ENCODE results near the gene HNRNPUL2. TPM values are rescaled to one million over a fixed set of nuclear protein-coding genes. Genes with fewer than 3 reads are reported as not detected.
"Not testable (repeated sequence)": the region's sequence is repeated elsewhere in the genome, so short reads cannot be mapped to it uniquely, and the experiment has no call there.

HNRNPUL2 gene
- total RNA-seq, 1 donor from 2014 or later: 9.2 TPM

DNA sequence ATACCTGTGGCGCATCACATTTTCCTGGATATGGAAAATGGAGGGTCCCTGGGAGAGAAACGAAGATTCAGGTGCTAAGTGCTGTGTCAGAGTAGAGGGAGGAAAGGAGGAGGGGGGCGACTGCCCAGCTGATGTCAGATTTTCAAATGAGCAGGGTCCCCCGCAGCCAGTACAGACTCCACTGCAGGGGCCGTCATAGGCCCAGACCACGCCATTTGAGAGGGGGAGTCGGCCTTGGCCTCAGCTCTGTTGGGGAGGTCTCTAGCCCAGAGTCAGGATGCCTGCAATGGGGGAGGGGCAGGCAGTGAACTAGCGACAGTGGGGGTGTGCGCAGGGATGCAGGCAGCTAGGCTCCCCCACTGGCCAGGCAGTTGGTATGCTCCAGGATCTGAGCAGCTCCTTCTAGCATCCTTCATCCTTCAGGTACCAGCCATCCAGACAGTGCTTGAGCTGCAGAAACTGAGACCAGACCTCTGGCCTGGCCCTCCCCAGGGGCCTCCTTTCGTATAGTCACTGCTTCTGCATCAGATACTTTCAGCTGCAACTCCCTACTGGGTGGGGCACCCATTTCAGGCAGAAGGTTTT lies 19.9 kb downstream of the HNRNPUL2 start, which contains the start of the genes BSCL2 and GNG3:
Gene BSCL2 (minus strand): TSS at position 148 of the 585 bp plus-strand sequence. CDS start 229 bp downstream, outside the sequence.
Gene GNG3 (plus strand): TSS at position 400 of the 585 bp plus-strand sequence. CDS start 620 bp downstream, outside the sequence.
- H3K4me3 ChIP-seq (ENCODE audit: low read depth, low read length): peak within 1 kb of the TSS; percentile 60
- TF ChIP-seq CTCF (IDR thresholded peaks at IDR 0.05; ENCODE audit: insufficient read depth, low read length, severe bottlenecking): no peak
- H3K36me3 ChIP-seq (ENCODE audit: control insufficient read depth, insufficient read depth, low read length): peaks cover 7% of the 10 kb centered on the region
- H3K27me3 ChIP-seq (ENCODE audit: control insufficient read depth, insufficient read depth, low read length): no peaks in the 10 kb centered on the region
- FAIRE-seq: no peak
- no peak for DNase-seq (ENCODE audit: low read depth)

DNA sequence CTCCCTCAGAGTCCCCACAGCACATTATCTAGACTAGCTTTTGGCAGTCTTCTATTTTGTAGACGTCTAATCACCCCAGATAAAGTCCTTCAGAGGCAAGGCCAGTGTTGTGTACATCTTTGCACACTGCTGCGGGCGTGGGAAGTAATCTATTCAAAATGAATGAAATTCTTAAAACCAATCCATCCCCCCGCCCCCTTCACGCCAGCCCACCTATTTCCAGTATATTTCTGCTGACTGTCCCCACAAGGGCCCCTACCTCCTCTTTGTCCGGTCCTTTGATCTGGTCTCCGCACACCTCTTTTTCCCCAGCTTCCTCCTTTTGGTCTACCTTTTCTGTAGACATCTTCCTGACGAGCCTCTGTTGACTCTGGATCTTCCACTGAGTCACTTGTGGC lies 20.4 kb downstream of the HNRNPUL2 start:
- FAIRE-seq (no peak), DNase-seq (ENCODE audit: low read depth) (no peak)
- no peak for TF ChIP-seq CTCF (IDR thresholded peaks at IDR 0.05; ENCODE audit: insufficient read depth, low read length, severe bottlenecking)
- Histone ChIP-seq H3K4me3 (ENCODE audit: low read depth, low read length) (no peak overlapping the region), H3K27me3 (ENCODE audit: control insufficient read depth, insufficient read depth, low read length) (no peaks in the 10 kb centered on the region), H3K36me3 (ENCODE audit: control insufficient read depth, insufficient read depth, low read length) (peaks cover 5% of the 10 kb centered on the region)

DNA sequence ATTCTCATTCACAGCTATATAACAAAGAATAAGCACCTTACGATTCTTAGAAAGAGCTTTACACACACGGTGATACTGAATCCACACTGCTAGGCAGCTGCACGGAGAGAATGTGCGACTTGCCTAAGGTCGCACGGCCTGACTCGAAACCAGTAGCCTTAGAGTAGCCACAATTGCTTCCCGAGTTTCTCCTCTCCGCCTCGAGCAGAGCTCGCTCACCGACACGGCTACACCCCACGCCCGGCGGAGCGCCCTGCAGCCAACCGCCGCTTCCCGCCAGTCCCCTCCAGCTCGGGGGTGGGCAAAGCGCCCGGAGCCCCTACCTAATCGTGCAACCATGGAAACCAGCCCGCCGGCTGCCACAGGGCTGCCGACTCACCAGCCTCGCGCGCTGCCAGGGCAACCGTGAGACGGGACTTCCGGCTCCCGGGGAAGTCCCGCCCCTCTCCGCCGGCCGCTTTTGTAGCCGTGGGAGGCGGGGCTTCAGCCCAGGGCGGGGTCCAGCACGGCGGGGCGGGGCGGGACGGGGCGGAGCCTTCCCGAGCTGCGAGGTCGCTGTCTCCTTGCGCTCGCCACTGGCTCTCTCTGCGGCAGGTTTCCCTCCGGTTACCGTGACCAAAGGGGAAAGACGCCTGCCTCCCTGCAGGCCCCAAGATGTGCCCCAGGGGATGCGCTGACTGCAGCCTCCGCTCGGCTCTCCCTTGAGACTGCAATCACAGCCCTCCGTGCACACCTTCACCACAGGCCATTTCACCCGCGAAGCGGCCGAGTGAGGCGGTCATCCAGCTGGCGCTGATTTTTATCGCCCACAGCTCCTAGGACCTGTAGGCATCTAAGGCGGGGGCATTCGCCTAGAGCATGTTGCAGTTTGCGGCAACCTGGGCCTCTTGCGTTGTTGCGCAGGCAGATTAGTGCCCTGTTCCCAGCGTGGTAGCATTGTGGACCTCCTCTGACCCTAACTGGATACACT lies 21.1 kb downstream of the HNRNPUL2 start:
- no peak for TF ChIP-seq CTCF (IDR thresholded peaks at IDR 0.05; ENCODE audit: insufficient read depth, low read length, severe bottlenecking)
- DNase-seq (ENCODE audit: low read depth) (peak; percentile 76), FAIRE-seq (no peak)
- peaks cover 4% of the 10 kb centered on the region for H3K36me3 ChIP-seq (ENCODE audit: control insufficient read depth, insufficient read depth, low read length)
- H3K4me3 ChIP-seq (ENCODE audit: low read depth, low read length): peak overlapping the region; percentile 60
- H3K27me3 ChIP-seq (ENCODE audit: control insufficient read depth, insufficient read depth, low read length): no peaks in the 10 kb centered on the region

GRCh38 chr11:62705413-62705812 lies 21.8 kb downstream of the HNRNPUL2 start:
- no peak for DNase-seq (ENCODE audit: low read depth)
- H3K4me3 ChIP-seq (ENCODE audit: low read depth, low read length): peak overlapping the region; percentile 60
- no peak for FAIRE-seq

DNA sequence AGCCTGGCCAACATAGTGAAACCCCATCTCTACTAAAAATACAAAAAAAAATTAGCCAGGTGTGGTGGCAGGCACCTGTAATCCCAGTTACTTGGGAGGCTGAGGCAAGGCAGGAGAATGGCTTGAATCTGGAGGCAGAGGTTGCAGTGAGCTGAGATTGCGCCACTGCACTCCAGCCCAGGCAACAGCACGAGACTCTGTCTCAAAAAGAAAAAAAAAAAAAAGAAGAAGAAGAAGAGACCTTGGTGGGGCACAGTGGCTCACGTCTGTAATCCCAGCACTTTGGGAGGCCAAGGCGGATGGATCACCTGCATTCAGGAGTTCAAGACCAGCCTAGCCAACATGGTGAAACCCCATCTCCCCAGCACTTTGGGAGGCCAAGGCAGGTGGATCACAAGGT lies 23.3 kb downstream of the HNRNPUL2 start:
- H3K36me3 ChIP-seq (ENCODE audit: control insufficient read depth, insufficient read depth, low read length); DNase-seq (ENCODE audit: low read depth); H3K4me3 ChIP-seq (ENCODE audit: low read depth, low read length); H3K27me3 ChIP-seq (ENCODE audit: control insufficient read depth, insufficient read depth, low read length); FAIRE-seq: not testable (repeated sequence)

More at GRCh38 chr11:62705413-62705812, 21.8 kb downstream of the HNRNPUL2 start:
- no peak for TF ChIP-seq CTCF (IDR thresholded peaks at IDR 0.05; ENCODE audit: insufficient read depth, low read length, severe bottlenecking)
- peaks cover 2% of the 10 kb centered on the region for H3K36me3 ChIP-seq (ENCODE audit: control insufficient read depth, insufficient read depth, low read length)
- H3K27me3 ChIP-seq (ENCODE audit: control insufficient read depth, insufficient read depth, low read length): no peaks in the 10 kb centered on the region

DNA sequence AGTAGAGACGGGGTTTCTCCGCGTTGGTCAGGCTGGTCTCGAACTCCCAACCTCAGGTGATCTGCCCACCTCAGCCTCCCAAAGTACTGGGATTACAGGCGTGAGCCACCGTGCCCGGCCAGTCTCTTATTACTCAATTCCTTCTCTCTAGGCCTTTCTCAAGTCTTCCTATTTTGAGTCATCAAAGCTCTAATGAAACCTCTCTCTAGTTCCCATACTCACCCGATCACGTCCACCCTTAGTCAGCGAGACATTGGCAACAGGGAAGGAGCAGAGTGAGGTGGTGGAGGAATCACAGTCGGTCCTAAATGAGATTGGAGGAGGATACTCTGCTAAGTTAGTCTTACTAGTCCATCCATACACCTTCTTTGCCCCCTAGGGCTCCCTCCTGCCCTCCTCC lies 25.0 kb downstream of the HNRNPUL2 start:
- TF ChIP-seq CTCF (IDR thresholded peaks at IDR 0.05; ENCODE audit: insufficient read depth, low read length, severe bottlenecking): no peak
- FAIRE-seq (no peak), DNase-seq (ENCODE audit: low read depth) (peak; percentile 49)
- no peaks in the 10 kb centered on the region for H3K36me3 ChIP-seq (ENCODE audit: control insufficient read depth, insufficient read depth, low read length)
- H3K4me3 ChIP-seq (ENCODE audit: low read depth, low read length): no peak overlapping the region
- no peaks in the 10 kb centered on the region for H3K27me3 ChIP-seq (ENCODE audit: control insufficient read depth, insufficient read depth, low read length)
